ENCODE data around the gene BCHE.

BCHE gene

GRCh38 chr3:165753560-165753959, 83.7 kb downstream of the BCHE start:
- DNase-seq (ENCODE audit: low read depth in 2 of 2): no peak

DNA sequence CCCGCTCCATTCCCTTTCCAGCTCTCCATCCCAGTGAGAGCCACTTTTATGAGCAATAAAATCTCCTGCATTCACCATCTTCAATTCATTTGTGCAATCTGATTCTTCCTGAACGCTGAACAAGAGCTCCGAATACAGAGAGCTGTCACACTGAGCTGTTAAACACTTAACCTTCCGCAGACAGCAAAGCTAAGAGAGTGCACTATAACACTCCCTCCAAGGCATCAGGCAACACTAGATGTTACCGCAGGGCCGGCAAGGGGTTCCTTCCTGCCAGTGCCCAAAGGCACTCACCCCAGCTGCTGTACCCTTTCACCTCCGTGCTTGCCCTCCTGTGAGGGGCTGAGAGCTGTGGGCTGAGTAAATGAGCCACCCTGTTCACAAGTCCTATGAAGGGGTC, 85.6 kb downstream of the BCHE start:
- no peak for DNase-seq (ENCODE audit: low read depth in 2 of 2)

- DNase-seq (ENCODE audit: low read depth in 2 of 2): no peak
These were observed 87.4 kb downstream of the BCHE start for GRCh38 chr3:165749821-165750220.

DNA sequence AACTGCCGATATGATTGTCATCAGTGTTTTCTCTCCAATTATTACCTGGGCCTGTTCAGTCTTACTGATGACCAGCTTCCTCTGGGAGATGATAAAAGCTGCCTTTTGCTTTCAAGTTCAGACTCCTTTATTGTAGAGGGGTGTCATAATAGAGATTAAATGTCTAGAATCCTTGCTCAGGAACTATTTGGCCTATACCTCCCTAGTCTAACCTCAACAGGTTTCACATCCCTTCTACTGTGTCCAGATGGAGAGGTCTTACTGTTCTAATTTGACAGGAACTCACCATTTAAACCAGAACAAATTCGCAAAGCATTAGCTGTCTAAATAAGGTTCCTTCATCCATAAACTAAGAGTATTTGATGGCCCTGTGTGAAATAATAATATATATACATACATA, 88.0 kb downstream of the BCHE start:
- DNase-seq (ENCODE audit: low read depth in 2 of 2): no peak

- no peak for DNase-seq (ENCODE audit: low read depth in 2 of 2)
These were observed 89.1 kb downstream of the BCHE start for GRCh38 chr3:165748094-165748493.

DNA sequence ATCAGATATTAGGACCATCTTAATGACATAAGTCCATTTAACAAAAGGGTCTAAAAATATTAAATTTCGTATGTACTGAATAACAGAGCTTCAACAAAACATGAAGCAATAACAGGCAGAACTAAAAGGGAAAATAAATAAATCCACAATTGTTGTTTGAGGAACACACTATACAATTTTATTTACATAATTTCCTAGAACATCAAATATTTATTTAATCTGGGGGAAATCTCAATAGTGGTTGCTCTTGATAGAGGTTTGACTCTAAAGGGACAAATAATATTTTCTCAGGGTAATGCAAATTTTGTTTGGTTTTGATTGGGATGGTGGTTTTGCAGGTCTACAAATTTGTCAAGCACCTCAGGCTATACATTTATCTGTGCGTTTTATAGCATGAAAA, 90.3 kb downstream of the BCHE start:
- DNase-seq (ENCODE audit: low read depth in 2 of 2): no peak

DNA sequence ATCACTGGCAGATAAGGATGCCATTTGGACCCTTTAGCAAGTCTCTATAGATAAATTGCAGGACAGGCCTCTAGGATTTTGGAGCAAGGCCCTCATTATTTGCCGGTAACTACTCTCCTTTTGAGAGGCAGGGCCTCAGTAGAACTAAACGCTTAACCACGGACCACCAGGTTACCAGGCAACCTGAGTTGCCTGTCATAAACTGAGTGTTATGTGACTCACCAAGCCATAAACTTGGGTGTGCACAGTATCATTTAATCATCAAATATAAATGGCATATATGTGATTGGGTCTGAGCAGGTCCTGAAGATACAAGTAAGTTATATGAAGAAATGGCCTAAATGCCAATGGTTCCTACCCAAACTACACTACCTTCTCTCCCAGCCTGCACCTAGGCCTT, 93.2 kb downstream of the BCHE start:
- no peak for DNase-seq (ENCODE audit: low read depth in 2 of 2)

- DNase-seq (ENCODE audit: low read depth in 2 of 2): no peak
These were observed 94.9 kb downstream of the BCHE start for GRCh38 chr3:165742351-165742750.

GRCh38 chr3:165729756-165730155, 107.5 kb downstream of the BCHE start:
- DNase-seq (ENCODE audit: low read depth in 2 of 2): no peak

- no peak for DNase-seq (ENCODE audit: low read depth in 2 of 2)
These were observed 108.3 kb downstream of the BCHE start for GRCh38 chr3:165728924-165729323.

GRCh38 chr3:165725296-165725695, 111.9 kb downstream of the BCHE start:
- no peak for DNase-seq (ENCODE audit: low read depth in 2 of 2)

Data from stimulated activated CD8-positive, alpha-beta memory T cell treated with anti-CD3 and anti-CD28 coated beads, Interleukin-2, amount 100 ng/mL, for 1 hour (primary cell).